H9 (cell line): ENCODE results near the gene ETV6. TPM values are rescaled to one million over a fixed set of nuclear protein-coding genes. Genes with fewer than 3 reads are reported as not detected.

Source experiments
- DNase-seq: peaks from one replicate; pipeline ENCODE4 v3.0.0-alpha.2; 2017
- H2AFZ ChIP-seq: one replicate; pipeline ENCODE4 v1.6.1; 2013; ENCODE audit warnings: mild to moderate bottlenecking, low read length, control low read depth, moderate library complexity
- H2AK5ac ChIP-seq: 2 replicates; pipeline ENCODE4 v1.6.1; 2013; ENCODE audit warnings: low read length, control low read depth, mixed read lengths; ENCODE audit not compliant: insufficient read length
- H2BK120ac ChIP-seq: one replicate; pipeline ENCODE4 v1.6.1; 2013; ENCODE audit warnings: low read depth, mild to moderate bottlenecking, low read length, control low read depth, inconsistent platforms; ENCODE audit not compliant: poor library complexity, severe bottlenecking
- H2BK12ac ChIP-seq: 2 replicates; pipeline ENCODE4 v1.6.1; 2013; ENCODE audit warnings: low read length, control low read depth, mixed read lengths, low read depth; ENCODE audit not compliant: insufficient read length
- H2BK15ac ChIP-seq: 2 replicates; pipeline ENCODE4 v1.6.1; 2013; ENCODE audit warnings: low read depth, low read length, control low read depth
- H2BK20ac ChIP-seq: one replicate; pipeline ENCODE4 v1.6.1; 2013; ENCODE audit warnings: low read depth, mild to moderate bottlenecking, low read length, control low read depth, inconsistent platforms; ENCODE audit not compliant: poor library complexity, severe bottlenecking
- H2BK5ac ChIP-seq: 2 replicates; pipeline ENCODE4 v1.6.1; 2013; ENCODE audit warnings: low read length, control low read depth, mixed read lengths; ENCODE audit not compliant: insufficient read length
- H3K14ac ChIP-seq: 2 replicates; pipeline ENCODE4 v1.6.1; 2013; ENCODE audit warnings: low read length, control low read depth; ENCODE audit not compliant: insufficient read depth
- H3K18ac ChIP-seq: 2 replicates; pipeline ENCODE4 v1.6.1; 2013; ENCODE audit warnings: low read depth, mild to moderate bottlenecking, mixed read lengths, low read length, control low read depth; ENCODE audit not compliant: insufficient read length
- H3K23ac ChIP-seq: 2 replicates; pipeline ENCODE4 v1.6.1; 2013; ENCODE audit warnings: low read length, control low read depth, mixed read lengths, low read depth; ENCODE audit not compliant: insufficient read length
- H3K23me2 ChIP-seq: 2 replicates; pipeline ENCODE4 v1.6.1; 2013; ENCODE audit warnings: low read depth, mild to moderate bottlenecking, mixed read lengths, low read length, control low read depth; ENCODE audit not compliant: insufficient read length, poor library complexity, severe bottlenecking
- H3K27ac ChIP-seq: 2 replicates; pipeline ENCODE4 v1.5.1; 2013; ENCODE audit warnings: low read length, control low read depth, mixed read lengths, low read depth; ENCODE audit not compliant: insufficient read length
- H3K27me3 ChIP-seq: 2 replicates; pipeline ENCODE4 v1.6.1; 2013; ENCODE audit warnings: low read length, control low read depth, inconsistent platforms; ENCODE audit not compliant: insufficient read depth
- H3K4ac ChIP-seq: 2 replicates; pipeline ENCODE4 v1.6.1; 2013; ENCODE audit warnings: low read depth, mild to moderate bottlenecking, control low read depth, inconsistent platforms, low read length, moderate library complexity
- H3K4me1 ChIP-seq: 2 replicates; pipeline ENCODE4 v1.6.1; 2013; ENCODE audit warnings: low read length, control low read depth, inconsistent platforms; ENCODE audit not compliant: insufficient read depth
- H3K4me2 ChIP-seq: 2 replicates; pipeline ENCODE4 v1.6.1; 2013; ENCODE audit warnings: low read length, control low read depth, mixed read lengths; ENCODE audit not compliant: insufficient read length, insufficient read depth
- H3K56ac ChIP-seq: 2 replicates; pipeline ENCODE4 v1.6.1; 2013; ENCODE audit warnings: low read depth, mild to moderate bottlenecking, mixed read lengths, low read length, control low read depth; ENCODE audit not compliant: insufficient read length
- H3K79me1 ChIP-seq: 2 replicates; pipeline ENCODE4 v1.6.1; 2013; ENCODE audit warnings: low read depth, mild to moderate bottlenecking, moderate library complexity, low read length, control low read depth, inconsistent platforms; ENCODE audit not compliant: insufficient read depth, poor library complexity, severe bottlenecking
- H3K79me2 ChIP-seq: 2 replicates; pipeline ENCODE4 v1.6.1; 2013; ENCODE audit warnings: low read length, control low read depth, inconsistent platforms; ENCODE audit not compliant: insufficient read depth
- H3K9ac ChIP-seq: 2 replicates; pipeline ENCODE4 v1.6.1; 2013; ENCODE audit warnings: low read length, control low read depth, mixed read lengths; ENCODE audit not compliant: insufficient read length; ENCODE audit errors: extremely low read depth
- H3K9me3 ChIP-seq: one replicate; pipeline ENCODE4 v1.6.1; 2013; ENCODE audit warnings: low read depth, low read length, inconsistent platforms; ENCODE audit not compliant: control insufficient read depth
- H3T11ph ChIP-seq: one replicate; pipeline ENCODE4 v1.6.1; 2013; ENCODE audit warnings: mild to moderate bottlenecking, low read length, control low read depth, inconsistent platforms
- H4K20me1 ChIP-seq: one replicate; pipeline ENCODE4 v1.6.1; 2013; ENCODE audit not compliant: control insufficient read depth, insufficient read length, insufficient read depth
- H4K5ac ChIP-seq: 2 replicates; pipeline ENCODE4 v1.6.1; 2013; ENCODE audit warnings: low read depth, mild to moderate bottlenecking, mixed read lengths, low read length, control low read depth; ENCODE audit not compliant: insufficient read length
- H4K8ac ChIP-seq: replicated peaks from 2 replicates; pipeline ENCODE4 v1.6.1; 2013; ENCODE audit warnings: low read length, control low read depth, mixed read lengths, low read depth; ENCODE audit not compliant: insufficient read length
- H4K91ac ChIP-seq: 2 replicates; pipeline ENCODE4 v1.6.1; 2013; ENCODE audit warnings: low read depth, mild to moderate bottlenecking, moderate library complexity, mixed read lengths, low read length, control low read depth; ENCODE audit not compliant: insufficient read length
- H3K27ac Mint-ChIP-seq, 3 experiments: 2 replicates in 2 of 3; 3 replicates in 1 of 3; pipeline ENCODE4 v1.8.0; 2020 to 2021; ENCODE audit warnings: mixed read lengths in 3 of 3, mild to moderate bottlenecking in 1 of 3, moderate library complexity in 1 of 3
- H3K27me3 Mint-ChIP-seq: 2 replicates; pipeline ENCODE4 v1.8.0; 2021; ENCODE audit warnings: low read depth, mild to moderate bottlenecking, moderate library complexity, mixed read lengths
- H3K36me3 Mint-ChIP-seq, 3 experiments: 2 replicates in 2 of 3; 3 replicates in 1 of 3; pipeline ENCODE4 v1.8.0; 2020 to 2021; ENCODE audit warnings: low read depth in 3 of 3, mixed read lengths in 3 of 3; ENCODE audit not compliant: insufficient read depth in 1 of 3
- H3K4me1 Mint-ChIP-seq, 2 experiments: 2 replicates each; pipeline ENCODE4 v1.8.0; 2020; ENCODE audit warnings: mixed read lengths in 2 of 2
- H3K4me3 Mint-ChIP-seq, 2 experiments: 2 replicates in 1 of 2; 3 replicates in 1 of 2; pipeline ENCODE4 v1.8.0; 2020 to 2021; ENCODE audit warnings: mild to moderate bottlenecking in 2 of 2, mixed read lengths in 2 of 2, moderate library complexity in 1 of 2
- H3K9me3 Mint-ChIP-seq, 2 experiments: 2 replicates in 1 of 2; 3 replicates in 1 of 2; pipeline ENCODE4 v1.8.0; 2020; ENCODE audit warnings: mild to moderate bottlenecking in 2 of 2, mixed read lengths in 2 of 2, moderate library complexity in 1 of 2
- WGBS: extraction: QIAGEN DNeasy Blood & Tissue Kit; methylation state at CpG from one replicate; pipeline ENCODE4 v1.1.7; 2013; ENCODE audit warnings: missing lambda C conversion rate, low lambda C conversion rate, mixed read lengths; ENCODE audit not compliant: insufficient read length; ENCODE audit errors: extremely low coverage; 5-methylcytosine and 5-hydroxymethylcytosine counted together
- total RNA-seq: library from RNA; stranded (reverse); gene quantifications from 2 replicates; pipeline ENCODE4 v1.2.1, GENCODE V29; 2021
- TF ChIP-seq, protein P1 (sequence below): fragments of 200-600 bp; sonication (generic); conservative IDR thresholded peaks from 3 replicates; pipeline ENCODE4 v1.8.0; 2021; ENCODE audit warnings: antibody characterized with exemption, mild to moderate bottlenecking

Gene ETV6
- total RNA-seq, 1 experiment from 2014 or later: 28.7 TPM

GRCh38 chr12:11739980-11740577, 90.6 kb downstream of the ETV6 start:
- Histone ChIP-seq H3K79me1 (no peaks in the 10 kb centered on the region), H4K20me1 (peaks cover 2% of the 10 kb centered on the region), H3K4me2 (no peak overlapping the region), H3K14ac (no peak overlapping the region), H3K56ac (no peak overlapping the region), H2BK12ac (no peak overlapping the region), H4K5ac (no peak overlapping the region), H4K91ac (no peak overlapping the region), H4K8ac (no peak overlapping the region), H3K9ac (no peak overlapping the region), H3T11ph (no peak overlapping the region), H3K23ac (no peak overlapping the region), H3K79me2 (no peaks in the 10 kb centered on the region), H3K27me3 (no peaks in the 10 kb centered on the region), H2BK20ac (no peak overlapping the region), H3K18ac (no peak overlapping the region), H3K4me1 (peaks cover 10% of the 10 kb centered on the region), H3K27ac (no peak overlapping the region), H2BK120ac (no peak overlapping the region), H2BK5ac (no peak overlapping the region), H3K9me3 (no peaks in the 10 kb centered on the region), H3K4ac (no peak overlapping the region), H2AFZ (no peak overlapping the region), H2AK5ac (no peak overlapping the region), H3K23me2 (no peaks in the 10 kb centered on the region), H2BK15ac (no peak overlapping the region)
- Mint-ChIP-seq H3K4me1 (peaks cover 40 to 46% of the 10 kb centered on the region in 2 experiments), H3K27me3 (no peaks in the 10 kb centered on the region), H3K4me3 (no peak overlapping the region), H3K27ac (no peak overlapping the region), H3K9me3 (no peaks in the 10 kb centered on the region), H3K36me3 (no peaks in the 10 kb centered on the region)
- TF ChIP-seq, protein P1, sequence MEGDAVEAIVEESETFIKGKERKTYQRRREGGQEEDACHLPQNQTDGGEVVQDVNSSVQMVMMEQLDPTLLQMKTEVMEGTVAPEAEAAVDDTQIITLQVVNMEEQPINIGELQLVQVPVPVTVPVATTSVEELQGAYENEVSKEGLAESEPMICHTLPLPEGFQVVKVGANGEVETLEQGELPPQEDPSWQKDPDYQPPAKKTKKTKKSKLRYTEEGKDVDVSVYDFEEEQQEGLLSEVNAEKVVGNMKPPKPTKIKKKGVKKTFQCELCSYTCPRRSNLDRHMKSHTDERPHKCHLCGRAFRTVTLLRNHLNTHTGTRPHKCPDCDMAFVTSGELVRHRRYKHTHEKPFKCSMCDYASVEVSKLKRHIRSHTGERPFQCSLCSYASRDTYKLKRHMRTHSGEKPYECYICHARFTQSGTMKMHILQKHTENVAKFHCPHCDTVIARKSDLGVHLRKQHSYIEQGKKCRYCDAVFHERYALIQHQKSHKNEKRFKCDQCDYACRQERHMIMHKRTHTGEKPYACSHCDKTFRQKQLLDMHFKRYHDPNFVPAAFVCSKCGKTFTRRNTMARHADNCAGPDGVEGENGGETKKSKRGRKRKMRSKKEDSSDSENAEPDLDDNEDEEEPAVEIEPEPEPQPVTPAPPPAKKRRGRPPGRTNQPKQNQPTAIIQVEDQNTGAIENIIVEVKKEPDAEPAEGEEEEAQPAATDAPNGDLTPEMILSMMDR: no peak
- WGBS: no CpG with 5 or more reads among the region's 9 CpGs
- DNase-seq: no peak
